Inflammatory macrophage treated with lipopolysaccharide for 1 hour (primary cell): Measurements from ENCODE around the gene GRIN2A.

Source experiments
- DNase-seq, 2 donors: peaks; one replicate each; pipeline ENCODE4 v3.0.0-alpha.2; 2020 to 2022

GRIN2A gene

GRCh38 chr16:10083301-10083700, 98.9 kb downstream of the GRIN2A start:
- no peak for DNase-seq

- no peak for DNase-seq
Measured at GRCh38 chr16:10081201-10081940, 100.9 kb downstream of the GRIN2A start.

- DNase-seq = no peak
Measured at GRCh38 chr16:10080051-10080772, 102.0 kb downstream of the GRIN2A start.

GRCh38 chr16:10078541-10078949, 103.7 kb downstream of the GRIN2A start:
- DNase-seq = no peak

- DNase-seq = no peak
Measured at GRCh38 chr16:10077861-10078260, 104.4 kb downstream of the GRIN2A start.

GRCh38 chr16:10076037-10076436, 106.2 kb downstream of the GRIN2A start:
- no peak for DNase-seq

GRCh38 chr16:10070591-10070990, 111.6 kb downstream of the GRIN2A start:
- DNase-seq = no peak

GRCh38 chr16:10069374-10069773, 112.9 kb downstream of the GRIN2A start:
- no peak for DNase-seq

GRCh38 chr16:10067835-10068234, 114.4 kb downstream of the GRIN2A start:
- DNase-seq = no peak

- no peak for DNase-seq
Measured at GRCh38 chr16:10067406-10067805, 114.8 kb downstream of the GRIN2A start.

- no peak for DNase-seq
Measured at GRCh38 chr16:10065019-10065418, 117.2 kb downstream of the GRIN2A start.

GRCh38 chr16:10048850-10049249, 133.4 kb downstream of the GRIN2A start:
- no peak for DNase-seq

- no peak for DNase-seq
Measured at GRCh38 chr16:10045947-10046346, 136.3 kb downstream of the GRIN2A start.

- DNase-seq = no peak
Measured at GRCh38 chr16:10045291-10045775, 136.9 kb downstream of the GRIN2A start.

- DNase-seq = no peak
Measured at GRCh38 chr16:10040136-10041080, 141.8 kb downstream of the GRIN2A start.

- no peak for DNase-seq
Measured at GRCh38 chr16:10039220-10040096, 142.8 kb downstream of the GRIN2A start.

- DNase-seq = no peak
Measured at GRCh38 chr16:10037751-10038150, 144.5 kb downstream of the GRIN2A start.

GRCh38 chr16:10036956-10037355, 145.3 kb downstream of the GRIN2A start:
- no peak for DNase-seq

GRCh38 chr16:10033556-10033955, 148.7 kb downstream of the GRIN2A start:
- DNase-seq = no peak

- DNase-seq = no peak
Measured at GRCh38 chr16:10031955-10032354, 150.3 kb downstream of the GRIN2A start.

- DNase-seq = no peak
Measured at GRCh38 chr16:10031473-10031872, 150.8 kb downstream of the GRIN2A start.

- no peak for DNase-seq
Measured at GRCh38 chr16:10028644-10029043, 153.6 kb downstream of the GRIN2A start.
